Fibroblast of lung (primary cell): ENCODE measurements around the gene OR1M1. TPM values are rescaled to one million over a fixed set of nuclear protein-coding genes. Genes with fewer than 3 reads are reported as not detected.

Experiments used
- DNase-seq, 2 donors: peaks; one replicate each; pipeline versions ENCODE4 v3.0.0 to v3.0.0-alpha.2; 2010; ENCODE audit warnings: low read depth in 2 of 2
- H2AFZ ChIP-seq: 2 replicates; pipeline ENCODE4 v1.5.1; 2012; ENCODE audit warnings: low read length, control low read depth, inconsistent platforms
- H3K27ac ChIP-seq: 2 replicates; pipeline ENCODE4 v1.5.1; 2011; ENCODE audit warnings: low read length, control low read depth; ENCODE audit not compliant: insufficient read depth
- H3K27me3 ChIP-seq: 2 replicates; pipeline ENCODE4 v1.5.1; 2011; ENCODE audit warnings: mild to moderate bottlenecking, low read length; ENCODE audit not compliant: control insufficient read depth, insufficient read depth
- H3K36me3 ChIP-seq: 2 replicates; pipeline ENCODE4 v1.5.1; 2011; ENCODE audit warnings: low read length; ENCODE audit not compliant: control insufficient read depth, insufficient read depth
- H3K4me1 ChIP-seq: 2 replicates; pipeline ENCODE4 v1.5.1; 2011; ENCODE audit warnings: low read length; ENCODE audit not compliant: control insufficient read depth, insufficient read depth; ENCODE audit errors: extremely low read depth
- H3K4me2 ChIP-seq: 2 replicates; pipeline ENCODE4 v1.5.1; 2011; ENCODE audit warnings: low read length, control low read depth; ENCODE audit not compliant: insufficient read depth; ENCODE audit errors: extremely low read depth
- H3K4me3 ChIP-seq, 4 experiments: fragments of 200-600 bp in 1 of 4; sonication (generic) in 1 of 4; replicated peaks in 1 of 4; 2 replicates each; pipeline ENCODE4 v1.5.1; 2011 to 2016; ENCODE audit warnings: low read length in 4 of 4, low read depth in 3 of 4, mild to moderate bottlenecking in 3 of 4, control low read depth in 2 of 4, inconsistent platforms in 1 of 4, mixed read lengths in 1 of 4; ENCODE audit not compliant: insufficient read depth in 1 of 4; ENCODE audit errors: control extremely low read depth in 1 of 4
- H3K79me2 ChIP-seq: 2 replicates; pipeline ENCODE4 v1.5.1; 2012; ENCODE audit warnings: mild to moderate bottlenecking, low read length, inconsistent platforms; ENCODE audit not compliant: control insufficient read depth, insufficient read depth
- H3K9ac ChIP-seq: 2 replicates; pipeline ENCODE4 v1.5.1; 2011; ENCODE audit warnings: mild to moderate bottlenecking, low read length, control low read depth; ENCODE audit not compliant: insufficient read depth
- H3K9me3 ChIP-seq: 2 replicates; pipeline ENCODE4 v1.5.1; 2012; ENCODE audit warnings: low read depth, low read length; ENCODE audit not compliant: control insufficient read depth, insufficient read depth
- H4K20me1 ChIP-seq: 2 replicates; pipeline ENCODE4 v1.5.1; 2011; ENCODE audit warnings: low read length; ENCODE audit not compliant: control insufficient read depth, insufficient read depth; ENCODE audit errors: extremely low read depth
- CTCF ChIP-seq, 2 donors: IDR thresholded peaks in 1 of 2; conservative IDR thresholded peaks in 1 of 2; 1 replicate in 1 of 2; 2 replicates in 1 of 2; pipeline ENCODE4 v1.5.1; 2011 to 2012; ENCODE audit warnings: low read length in 2 of 2, control low read depth in 1 of 2, inconsistent platforms in 1 of 2, low read depth in 1 of 2, mild to moderate bottlenecking in 1 of 2
- EZH2 ChIP-seq: IDR thresholded peaks from 2 replicates; pipeline ENCODE4 v1.5.1; 2012; ENCODE audit warnings: low read length, control low read depth, mild to moderate bottlenecking; ENCODE audit errors: missing control alignments
- polyA plus RNA-seq, 2 donors: library from polyadenylated mRNA; depleted of rRNA in 1 of 2; stranded (reverse) in 1 of 2; unstranded in 1 of 2; fragments of >200 nt; gene quantifications; 2 replicates each; pipeline ENCODE4 v1.2.1, GENCODE V29; 2011 to 2012; ENCODE audit warnings: missing spikeins in 1 of 2
- total RNA-seq: library from RNA; depleted of rRNA; stranded (reverse); fragments of >200 nt; gene quantifications from 2 replicates; pipeline ENCODE4 v1.2.1, GENCODE V29; 2014

The OR1M1 gene
- total and polyA plus RNA-seq, 2 donors (not counting 1 experiment from before 2014, with no cell fraction given) = not detected

DNA sequence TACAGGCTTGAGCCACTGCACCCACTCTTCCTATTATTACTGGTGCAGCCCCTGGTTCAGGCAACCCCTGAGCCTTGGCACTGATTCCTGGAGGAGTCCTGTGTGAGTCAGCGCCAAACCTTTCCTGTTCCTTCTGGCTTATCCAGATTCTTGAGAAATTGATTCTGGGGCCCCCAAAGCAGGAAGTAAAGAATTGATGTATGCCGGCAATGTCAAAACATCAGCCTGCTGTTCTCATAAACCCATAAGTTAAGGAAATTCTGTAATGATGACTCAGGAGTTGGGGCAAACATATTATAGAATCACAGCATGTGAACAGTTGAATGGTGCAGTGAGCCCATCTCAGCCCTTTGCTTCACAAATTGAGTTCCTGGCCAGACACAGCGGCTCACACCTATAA lies 41.3 kb downstream of the OR1M1 start:
- Histone ChIP-seq H3K9me3 (no peaks in the 10 kb centered on the region), H3K4me2 (no peak overlapping the region), H2AFZ (no peak overlapping the region), H3K27me3 (no peaks in the 10 kb centered on the region), H3K4me3 (no peak overlapping the region), H3K36me3 (no peaks in the 10 kb centered on the region), H3K79me2 (no peaks in the 10 kb centered on the region), H3K27ac (no peak overlapping the region), H4K20me1 (no peaks in the 10 kb centered on the region), H3K9ac (no peak overlapping the region), H3K4me1 (no peaks in the 10 kb centered on the region)
- no peak for DNase-seq
- TF ChIP-seq CTCF (conservative IDR thresholded peaks at IDR 0.05 in 1 of 2, IDR thresholded peaks at IDR 0.05 in 1 of 2; ENCODE audit: low read depth in 1 of 2, low read length in 2 of 2) (no peak), EZH2 (no peak)

DNA sequence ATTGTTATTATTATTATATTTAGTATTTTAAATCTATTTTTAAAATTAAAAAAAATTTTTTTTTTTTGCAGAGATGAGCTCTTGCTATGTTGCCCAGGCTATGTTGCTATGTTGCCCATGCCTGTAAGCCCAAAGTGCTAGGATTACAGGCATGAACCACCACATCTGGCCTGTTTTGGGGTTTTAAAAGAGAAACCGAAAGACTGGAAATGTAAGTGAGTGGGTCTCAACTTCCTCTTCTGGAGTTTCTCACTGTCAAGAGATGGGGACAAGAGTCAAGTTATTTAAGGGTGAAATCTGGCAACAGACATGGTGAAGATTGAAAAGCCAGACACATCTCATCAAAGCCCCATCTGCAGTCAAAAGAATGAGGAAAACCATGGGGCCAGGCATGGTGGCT lies 44.1 kb downstream of the OR1M1 start:
- Histone ChIP-seq H2AFZ (no peak overlapping the region), H4K20me1 (no peaks in the 10 kb centered on the region), H3K4me1 (no peaks in the 10 kb centered on the region), H3K9ac (no peak overlapping the region), H3K4me3 (no peak overlapping the region), H3K79me2 (no peaks in the 10 kb centered on the region), H3K27me3 (no peaks in the 10 kb centered on the region), H3K9me3 (no peaks in the 10 kb centered on the region), H3K36me3 (no peaks in the 10 kb centered on the region), H3K4me2 (no peak overlapping the region), H3K27ac (no peak overlapping the region)
- DNase-seq = no peak
- no peak for TF ChIP-seq CTCF (conservative IDR thresholded peaks at IDR 0.05 in 1 of 2, IDR thresholded peaks at IDR 0.05 in 1 of 2; ENCODE audit: low read depth in 1 of 2, low read length in 2 of 2)
- no peak for TF ChIP-seq EZH2

GRCh38 chr19:9132422-9132821 lies 45.6 kb downstream of the OR1M1 start:
- H2AFZ ChIP-seq = no peak overlapping the region
- H3K27me3 ChIP-seq = no peaks in the 10 kb centered on the region
- no peaks in the 10 kb centered on the region for H3K36me3 ChIP-seq
- no peak for TF ChIP-seq CTCF (conservative IDR thresholded peaks at IDR 0.05 in 1 of 2, IDR thresholded peaks at IDR 0.05 in 1 of 2; ENCODE audit: low read depth in 1 of 2, low read length in 2 of 2)
- TF ChIP-seq EZH2 = no peak
- no peaks in the 10 kb centered on the region for H4K20me1 ChIP-seq
- H3K9me3 ChIP-seq = no peaks in the 10 kb centered on the region
- no peaks in the 10 kb centered on the region for H3K4me1 ChIP-seq
- no peak overlapping the region for H3K9ac ChIP-seq
- no peak overlapping the region for H3K27ac ChIP-seq
- no peaks in the 10 kb centered on the region for H3K79me2 ChIP-seq
- H3K4me3 ChIP-seq = no peak overlapping the region
- no peak overlapping the region for H3K4me2 ChIP-seq
- no peak for DNase-seq
